Hematopoietic multipotent progenitor cell (in vitro differentiated cells): ENCODE results near the gene ELF5. TPM values are rescaled to one million over a fixed set of nuclear protein-coding genes. Genes with fewer than 3 reads are reported as not detected.
A peak's percentile ranks its signal among the peaks of the same experiment; 100 is the strongest.

ENCODE experiments used
- DNase-seq, 3 donors: peaks; one replicate each; pipeline ENCODE4 v3.0.0-alpha.2; 2011 to 2015; ENCODE audit warnings: low read depth in 2 of 3, low spot score in 2 of 3
- total RNA-seq: library from RNA; depleted of rRNA; stranded (reverse); fragments of >200 nt; gene quantifications from one replicate; pipeline ENCODE4 v1.2.3, GENCODE V29; 2012

Gene ELF5
- total RNA-seq, 1 donor, result not detected

DNA sequence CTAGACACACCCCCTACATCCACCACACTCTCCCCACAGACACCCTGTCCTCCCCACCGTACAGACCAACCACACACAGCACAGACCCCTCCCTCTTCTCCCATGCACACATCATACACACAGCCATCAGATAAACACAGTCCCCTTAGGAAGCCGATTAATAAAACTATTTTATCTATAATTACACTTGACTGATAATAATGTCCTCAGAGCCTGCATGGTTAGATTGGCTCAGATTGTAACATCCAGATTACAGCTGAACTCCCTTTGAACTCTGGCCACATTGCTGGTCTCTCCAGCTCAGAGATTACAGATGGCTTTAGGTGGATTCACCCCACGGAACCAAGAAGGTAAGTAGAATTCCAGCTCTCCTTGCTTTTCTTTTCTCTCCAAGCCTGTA is 9.5 kb upstream of the ELF5 start:
- DNase-seq, result no peak

- DNase-seq, result no peak
Observed at GRCh38 chr11:34522188-34522587, 8.6 kb upstream of the ELF5 start.

DNA sequence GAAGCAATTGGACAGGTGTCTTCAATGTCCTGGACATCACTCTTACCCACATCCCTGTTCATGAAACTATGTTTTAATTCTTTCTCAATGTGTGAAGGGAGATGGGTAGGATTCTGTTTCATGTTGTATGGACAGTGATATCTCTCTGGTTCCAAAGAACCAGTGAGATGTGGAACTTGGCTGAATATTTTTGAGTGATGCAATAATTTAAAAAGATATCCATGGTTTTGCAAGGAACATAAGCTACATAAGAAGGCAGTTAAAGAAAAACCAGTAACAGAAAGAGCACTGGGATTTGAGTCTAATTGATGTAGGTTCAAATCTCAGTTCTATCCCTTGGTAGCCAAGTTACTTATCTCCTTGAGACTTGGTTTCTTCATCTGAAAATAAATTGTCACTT is 7.7 kb upstream of the ELF5 start:
- no peak for DNase-seq

DNA sequence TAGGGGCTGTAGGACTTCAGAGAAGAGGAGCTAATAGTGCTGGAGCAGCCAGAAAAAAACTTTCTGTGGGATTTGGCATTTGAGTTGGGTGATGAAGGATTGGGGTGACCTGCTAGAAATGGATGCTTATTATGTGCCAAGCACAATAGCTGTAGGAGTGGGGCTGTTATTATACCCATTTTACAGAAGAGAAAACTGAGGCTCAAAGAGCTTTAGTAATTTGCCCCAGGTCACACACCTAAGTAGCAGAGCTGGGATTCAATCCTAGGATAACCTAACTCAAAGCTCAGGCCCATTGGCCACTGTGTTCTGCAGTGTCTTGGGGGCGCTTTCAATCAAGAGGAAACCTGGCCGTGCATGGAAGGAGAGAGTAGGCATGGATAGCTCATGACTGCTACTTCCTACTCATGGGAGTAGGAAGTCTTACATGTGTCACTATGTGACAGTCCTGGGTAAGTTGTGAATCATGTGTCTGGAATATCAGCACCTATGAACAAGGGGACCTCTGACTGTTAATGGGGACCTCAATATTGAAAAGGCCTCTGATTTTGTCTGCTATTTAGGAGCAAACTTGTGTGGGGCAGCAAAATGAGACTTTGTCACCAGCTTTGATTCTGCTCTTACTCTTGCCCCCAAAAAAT is 6.1 kb upstream of the ELF5 start:
- DNase-seq, result no peak

DNA sequence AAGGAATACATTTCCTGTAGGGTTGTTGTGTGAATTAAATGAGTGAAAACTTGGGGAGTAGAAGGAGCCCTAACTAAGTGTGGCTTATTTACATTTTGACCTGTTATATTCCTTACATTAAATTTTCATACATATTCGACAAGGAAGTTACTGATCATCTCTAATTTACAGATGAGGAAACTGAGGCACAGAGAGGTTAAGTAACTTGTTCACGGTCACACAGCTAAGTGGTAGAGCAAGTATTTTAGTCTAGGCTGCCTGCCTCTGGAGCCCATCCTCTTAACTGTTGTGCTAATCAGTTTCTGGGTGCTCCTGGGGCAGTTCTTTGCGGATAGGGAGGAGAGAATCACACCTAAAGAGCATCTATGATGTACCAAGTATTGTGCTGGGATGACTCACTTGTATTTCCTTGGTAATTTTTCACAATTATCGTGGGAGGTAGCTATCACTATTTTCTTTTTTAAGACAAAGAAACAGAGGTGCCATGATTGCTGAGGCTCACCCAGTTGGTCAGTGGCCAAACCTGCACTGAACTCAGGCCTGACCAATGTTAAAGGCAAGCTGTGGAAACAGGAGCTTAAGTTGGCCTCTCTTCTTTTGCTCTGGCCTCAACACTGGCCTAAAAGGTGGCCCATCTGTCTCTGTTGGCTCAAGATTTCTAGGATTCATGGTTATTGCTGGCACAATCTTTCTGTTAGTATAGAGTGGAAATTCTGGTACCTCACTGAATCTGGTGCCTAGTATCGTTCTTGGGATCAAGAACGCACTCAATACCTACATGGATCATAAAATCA is 2.9 kb upstream of the ELF5 start:
- DNase-seq, result no peak

DNA sequence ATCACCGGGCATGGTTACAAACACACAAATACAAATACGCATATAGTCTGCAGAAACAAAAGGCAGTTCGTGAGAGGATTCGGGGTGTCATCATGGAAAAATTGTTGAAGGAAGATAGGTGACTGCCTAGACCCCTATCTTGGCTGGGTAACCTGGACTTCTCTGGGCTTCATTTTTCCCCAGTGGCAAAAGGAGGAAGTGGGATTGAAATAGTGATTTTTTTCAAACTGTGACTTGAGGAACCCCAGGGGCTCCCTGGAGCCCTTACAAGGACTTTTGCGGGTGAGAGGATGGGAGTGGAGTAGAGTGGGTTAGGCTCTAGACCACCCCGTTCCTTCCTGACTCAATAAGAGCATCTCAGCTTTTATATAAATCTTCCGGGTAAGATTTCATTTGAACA is 1.0 kb upstream of the ELF5 start:
- DNase-seq, result no peak

GRCh38 chr11:34512840-34513681 is 533 bp downstream of the ELF5 start:
- DNase-seq, result peak in 2 of 3 donors; percentile 54 to 74

GRCh38 chr11:34510673-34511072 is 2.9 kb downstream of the ELF5 start:
- no peak for DNase-seq

- DNase-seq, result no peak
Observed at GRCh38 chr11:34510218-34510617, 3.4 kb downstream of the ELF5 start.

DNA sequence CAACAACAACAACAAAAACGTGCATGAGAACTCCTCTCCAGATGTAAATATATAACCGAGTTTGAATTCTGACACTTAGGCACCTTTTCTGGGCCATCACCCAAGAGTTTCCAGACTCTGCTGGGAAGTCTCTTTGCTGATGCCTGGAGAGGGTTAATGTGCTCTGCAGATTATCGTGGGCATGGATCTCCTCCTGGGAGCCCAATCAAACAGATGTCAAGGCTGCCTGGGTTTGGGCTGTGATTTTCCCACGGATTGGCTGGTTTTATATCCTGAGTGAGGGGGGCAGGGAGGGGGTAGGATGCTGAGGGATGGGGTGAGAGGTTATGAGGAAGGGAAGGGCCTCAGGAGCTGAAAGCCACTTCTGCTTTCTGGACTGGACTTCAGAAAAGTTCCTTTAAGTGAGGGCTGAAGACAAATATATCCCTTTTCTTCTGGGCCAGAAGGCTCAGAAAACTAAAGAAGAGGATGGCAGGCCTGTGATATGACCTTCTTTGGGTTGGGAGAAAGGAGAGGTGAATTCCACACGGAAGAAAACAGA is 4.2 kb downstream of the ELF5 start:
- DNase-seq, result no peak

DNA sequence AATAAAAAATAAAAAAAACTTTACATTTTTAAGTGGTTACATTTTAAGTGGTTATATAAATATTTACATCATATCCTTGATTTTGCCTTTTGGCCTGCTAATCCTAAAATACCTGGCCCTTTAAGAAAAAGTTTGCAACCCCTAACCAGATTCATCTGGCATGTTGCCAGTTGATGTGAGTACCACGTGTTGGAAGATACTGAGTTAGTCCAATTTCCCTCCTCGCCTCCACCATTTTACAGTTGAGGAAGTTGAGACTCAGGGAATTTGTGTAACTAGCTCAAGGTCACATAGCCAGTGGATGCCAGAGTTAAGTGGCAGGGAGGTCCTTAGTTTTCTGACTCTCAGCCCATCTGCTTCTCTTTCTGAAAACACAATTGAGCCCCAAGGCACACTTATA is 5.1 kb downstream of the ELF5 start:
- DNase-seq, result no peak

GRCh38 chr11:34507610-34508009 is 6.0 kb downstream of the ELF5 start:
- no peak for DNase-seq

DNA sequence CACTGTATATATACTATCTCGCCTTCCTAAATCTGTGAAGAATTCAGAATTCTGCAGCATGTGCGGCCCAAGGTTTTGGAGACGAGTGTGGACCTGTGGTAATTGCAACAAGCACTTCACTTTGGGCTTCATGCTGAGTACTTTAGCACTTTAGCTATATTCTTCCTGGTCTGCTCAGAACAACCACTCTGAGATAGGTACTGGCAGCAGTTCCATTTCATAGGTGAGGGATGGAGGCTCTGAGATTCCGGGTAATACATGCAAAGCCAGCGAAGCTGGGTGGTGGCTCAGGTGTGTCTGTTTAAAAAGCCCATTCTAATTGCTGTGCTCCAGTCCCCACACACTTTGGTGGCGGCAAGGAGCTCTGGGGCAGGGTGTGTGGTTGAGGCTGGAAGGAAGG is 6.4 kb downstream of the ELF5 start:
- no peak for DNase-seq

- DNase-seq, result no peak
Observed at GRCh38 chr11:34505874-34506273, 7.7 kb downstream of the ELF5 start.

- DNase-seq, result no peak
Observed at GRCh38 chr11:34502949-34503348, 10.6 kb downstream of the ELF5 start.

GRCh38 chr11:34501949-34502348 is 11.6 kb downstream of the ELF5 start:
- no peak for DNase-seq

DNA sequence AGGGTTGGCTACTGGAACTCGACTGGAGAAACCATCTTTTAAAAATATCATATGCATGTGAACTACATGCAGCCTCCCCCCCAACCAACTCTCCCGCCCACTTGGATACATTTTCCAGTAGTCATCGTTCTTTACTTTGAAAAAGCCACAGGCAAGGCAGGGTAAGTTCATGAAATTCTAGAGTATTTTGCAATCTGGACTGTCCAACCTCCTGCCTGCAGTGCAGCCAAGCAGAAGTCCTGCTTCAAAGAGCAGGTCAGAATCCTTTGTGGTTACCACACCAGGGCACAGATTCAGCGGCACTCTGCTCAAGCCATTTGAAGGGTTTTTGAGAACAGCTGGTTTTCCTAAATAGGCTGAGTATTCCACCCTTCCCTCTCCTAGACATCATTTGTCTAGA is 12.1 kb downstream of the ELF5 start:
- no peak for DNase-seq

DNA sequence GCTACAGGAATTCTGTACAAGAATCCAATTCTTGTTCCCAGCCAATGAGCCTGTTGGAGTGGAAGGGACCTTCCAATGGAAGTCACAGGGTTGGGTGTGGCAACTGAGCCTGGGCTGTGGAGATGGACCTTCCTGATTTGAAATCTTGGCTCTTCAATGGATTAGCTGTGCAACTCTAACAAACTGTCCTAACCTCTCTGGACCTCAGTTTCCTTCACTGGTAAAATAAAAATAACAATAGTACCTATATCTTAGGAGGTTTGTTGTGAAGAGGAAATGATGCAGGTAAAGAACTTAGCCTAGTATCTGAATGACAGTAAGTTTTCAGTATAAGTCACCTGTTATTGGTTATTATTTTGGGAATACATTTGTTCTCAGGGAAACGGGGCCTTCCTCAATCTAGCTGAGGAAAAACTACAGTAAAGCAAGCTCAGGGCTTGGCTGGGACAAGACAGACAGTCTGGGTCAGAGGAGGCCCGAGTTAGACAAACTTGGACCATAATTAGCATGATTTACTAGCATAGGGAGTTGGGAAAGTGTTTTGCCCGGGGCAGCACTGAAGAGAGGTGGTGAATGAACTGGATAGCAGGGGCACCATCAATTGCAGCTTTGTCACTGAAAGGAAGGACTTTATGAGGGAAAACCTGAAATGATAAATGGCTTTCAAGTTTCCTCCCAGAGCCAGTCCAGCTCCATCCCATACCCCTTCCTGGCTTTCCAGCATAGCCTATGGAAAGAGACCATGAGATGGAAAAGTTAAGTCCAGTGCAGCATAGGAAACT is 13.7 kb downstream of the ELF5 start:
- DNase-seq, result no peak

- no peak for DNase-seq
Observed at GRCh38 chr11:34495724-34496377, 17.7 kb downstream of the ELF5 start.

GRCh38 chr11:34495239-34495723 is 18.3 kb downstream of the ELF5 start:
- DNase-seq, result no peak
